Muscle of leg (tissue), 9 donors: Measurements from ENCODE around the gene TNFSF8. TPM values are rescaled to one million over a fixed set of nuclear protein-coding genes. Genes with fewer than 3 reads are reported as not detected.

Experiments used
- polyA plus RNA-seq, 8 donors: library from polyadenylated mRNA; unstranded; fragments of 120-200 nt; gene quantifications; one replicate each; pipeline versions ENCODE4 v1.2.1 to v1.2.3, GENCODE V29; 2013; ENCODE audit warnings: inconsistent platforms in 1 of 8, low replicate concordance in 1 of 8; ENCODE audit not compliant: insufficient read length in 8 of 8, insufficient read depth in 1 of 8
- total RNA-seq: library from RNA; stranded (reverse); fragments of 120-200 nt; gene quantifications from one replicate; pipeline ENCODE4 v1.2.4, GENCODE V29; 2013

Gene TNFSF8
- total and polyA plus RNA-seq, 9 donors = 0.28 to 0.85 (median 0.63) TPM

Other genes starting within 250 kb of the TNFSF8 start
- not detected for gene TEX48, start 248.4 kb downstream of the TNFSF8 start, total RNA-seq
- gene TEX48, start 248.4 kb downstream of the TNFSF8 start, polyA plus RNA-seq = not detected
- 0.35 TPM for gene TNFSF15, start 124.6 kb downstream of the TNFSF8 start, total RNA-seq
- gene TNFSF15, start 124.6 kb downstream of the TNFSF8 start, polyA plus RNA-seq = under 1 TPM; 0.15 to 0.72 (median 0.28) TPM
- gene TNC, start 187.6 kb upstream of the TNFSF8 start, total RNA-seq = 28.4 TPM
- 100 to 1,000 TPM in 1 of 8 donors, 10 to 100 TPM in 7; 30.5 to 129 (median 54.1) TPM for gene TNC, start 187.6 kb upstream of the TNFSF8 start, polyA plus RNA-seq